HG03159 (cell line): ENCODE measurements around the gene HSPA12A.

ENCODE experiments used
- ATAC-seq: cut with Tn5 transposase; IDR thresholded peaks from one replicate; pipeline ENCODE4 v1.9.1; 2021; ENCODE audit warnings: mild to moderate bottlenecking, moderate library complexity; ENCODE audit not compliant: unreplicated experiment

HSPA12A gene

GRCh38 chr10:116634126-116634975 is 108.0 kb downstream of the HSPA12A start:
- no peak for ATAC-seq

GRCh38 chr10:116633216-116633600 is 109.2 kb downstream of the HSPA12A start:
- no peak for ATAC-seq

GRCh38 chr10:116632596-116633215 is 109.7 kb downstream of the HSPA12A start:
- ATAC-seq: no peak

- no peak for ATAC-seq
Measured at GRCh38 chr10:116631871-116632295, 110.5 kb downstream of the HSPA12A start.

GRCh38 chr10:116630020-116630419 is 112.3 kb downstream of the HSPA12A start:
- no peak for ATAC-seq

GRCh38 chr10:116629340-116629739 is 113.0 kb downstream of the HSPA12A start:
- no peak for ATAC-seq

- ATAC-seq: no peak
Measured at GRCh38 chr10:116627386-116627933, 114.9 kb downstream of the HSPA12A start.

GRCh38 chr10:116626815-116627214 is 115.6 kb downstream of the HSPA12A start:
- no peak for ATAC-seq

GRCh38 chr10:116625845-116626244 is 116.5 kb downstream of the HSPA12A start:
- ATAC-seq: no peak

- no peak for ATAC-seq
Measured at GRCh38 chr10:116621934-116622655, 120.3 kb downstream of the HSPA12A start.

GRCh38 chr10:116621476-116621875 is 120.9 kb downstream of the HSPA12A start:
- no peak for ATAC-seq
